NCI-H524 (cell line): ENCODE measurements around the gene COPS9.
A peak's percentile ranks its signal among the peaks of the same experiment; 100 is the strongest.

Experiments
- DNase-seq, 2 experiments: peaks; one replicate each; lab custom pipeline; 2025; lab: John Stamatoyannopoulos, UW

The COPS9 gene

DNA sequence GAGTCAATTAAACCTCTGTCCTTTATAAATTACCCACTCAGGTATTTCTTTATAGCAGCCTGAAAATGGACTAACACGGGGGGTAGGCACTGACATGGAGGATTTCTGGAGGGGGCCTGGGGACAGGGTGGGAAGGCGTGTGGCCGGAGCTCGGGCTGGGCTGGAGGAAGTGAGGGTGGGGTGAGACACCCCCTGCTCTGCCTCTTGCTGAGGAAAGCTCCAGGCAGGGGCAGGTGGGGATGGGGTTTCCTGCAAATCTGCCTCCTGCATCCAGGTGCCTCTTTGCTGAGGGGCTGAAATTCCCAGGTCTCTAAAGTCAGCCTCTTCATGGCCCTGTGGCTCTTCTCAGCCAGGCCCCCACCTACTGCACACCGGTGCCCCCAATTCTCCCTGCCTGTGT lies 30.1 kb upstream of the COPS9 start:
- no peak for DNase-seq

DNA sequence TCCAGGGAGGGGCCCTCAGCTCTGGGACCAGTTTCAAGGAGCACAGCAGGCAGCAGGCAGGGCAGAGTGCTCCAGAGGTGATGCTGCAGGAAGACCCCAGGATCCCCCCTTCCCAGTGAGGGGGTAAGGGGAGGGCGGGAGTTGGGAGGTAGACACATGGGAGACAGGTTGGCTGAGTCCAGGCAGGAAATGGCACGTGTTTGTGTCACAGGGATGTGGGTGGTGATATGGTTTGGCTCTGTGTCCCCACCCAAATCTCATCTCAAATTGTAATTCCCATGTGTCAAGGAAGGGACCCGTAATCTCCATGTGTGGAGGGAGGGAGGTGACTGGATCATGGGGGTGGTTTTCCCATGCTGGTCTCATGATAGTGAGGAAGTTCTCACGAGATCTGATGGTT lies 29.6 kb upstream of the COPS9 start:
- no peak for DNase-seq

DNA sequence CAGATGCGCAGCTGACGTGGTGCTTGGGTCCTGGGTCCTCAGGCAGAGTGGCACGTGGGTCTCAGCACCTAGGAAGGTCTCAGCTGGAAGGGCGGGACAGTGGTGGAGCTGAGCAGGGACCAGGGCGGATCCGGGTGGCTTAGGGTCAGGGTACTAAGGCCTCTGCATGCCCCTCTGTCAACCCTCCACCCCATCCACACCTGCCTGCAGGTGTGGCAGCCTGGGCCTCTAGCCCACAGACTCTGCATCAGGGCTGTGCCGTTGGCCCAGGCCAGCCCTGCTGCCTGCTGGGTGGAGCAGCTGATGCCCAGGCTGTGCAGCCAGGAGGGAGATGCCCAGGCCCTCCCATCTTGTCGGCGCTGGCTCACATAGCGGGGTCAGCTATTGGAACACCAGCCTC lies 28.9 kb upstream of the COPS9 start:
- no peak for DNase-seq

DNA sequence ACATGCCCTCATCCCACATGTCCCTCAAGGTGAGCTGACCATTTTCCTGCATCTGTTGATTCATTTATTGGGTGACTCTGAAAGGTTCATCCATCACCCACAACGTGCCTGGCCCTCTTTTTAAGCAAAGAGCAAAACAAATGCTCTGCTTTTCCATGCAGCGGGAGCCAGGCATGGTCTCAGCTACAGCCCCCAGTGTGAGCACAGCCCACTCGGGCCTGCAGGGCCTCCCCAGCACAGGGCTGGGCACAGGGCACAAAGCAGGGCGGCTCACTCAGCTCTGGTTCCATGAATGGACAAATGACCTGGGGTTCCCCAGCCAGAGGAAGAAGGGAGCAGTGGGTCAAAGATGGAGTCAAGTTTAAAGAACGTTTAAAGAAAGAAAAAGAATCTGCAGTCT lies 28.5 kb upstream of the COPS9 start:
- no peak for DNase-seq

DNA sequence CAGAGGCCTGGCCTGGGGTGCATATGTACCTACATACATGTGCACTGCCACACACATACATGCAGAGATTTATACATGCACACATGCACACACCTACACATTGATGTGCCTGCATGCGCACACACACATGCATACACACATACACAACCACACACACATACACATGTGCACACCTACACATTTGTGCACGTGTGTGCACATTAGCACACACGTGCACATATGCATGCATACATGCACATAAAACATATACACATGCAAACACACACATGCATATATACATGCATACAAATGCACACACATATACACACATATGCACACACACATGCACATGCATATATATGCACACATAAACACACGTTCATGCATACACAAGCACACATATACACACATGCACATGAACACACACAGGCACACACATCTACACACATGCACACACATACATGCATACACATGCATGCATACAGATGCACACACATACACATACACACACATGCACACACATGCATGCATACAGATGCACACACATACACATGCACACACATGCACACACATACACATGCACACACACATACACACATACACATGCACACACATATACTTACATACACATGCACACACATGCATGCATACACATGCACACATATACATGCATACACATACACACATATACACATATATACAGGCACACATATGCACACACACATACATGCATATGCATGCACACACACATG lies 27.9 kb upstream of the COPS9 start:
- no peak for DNase-seq

DNA sequence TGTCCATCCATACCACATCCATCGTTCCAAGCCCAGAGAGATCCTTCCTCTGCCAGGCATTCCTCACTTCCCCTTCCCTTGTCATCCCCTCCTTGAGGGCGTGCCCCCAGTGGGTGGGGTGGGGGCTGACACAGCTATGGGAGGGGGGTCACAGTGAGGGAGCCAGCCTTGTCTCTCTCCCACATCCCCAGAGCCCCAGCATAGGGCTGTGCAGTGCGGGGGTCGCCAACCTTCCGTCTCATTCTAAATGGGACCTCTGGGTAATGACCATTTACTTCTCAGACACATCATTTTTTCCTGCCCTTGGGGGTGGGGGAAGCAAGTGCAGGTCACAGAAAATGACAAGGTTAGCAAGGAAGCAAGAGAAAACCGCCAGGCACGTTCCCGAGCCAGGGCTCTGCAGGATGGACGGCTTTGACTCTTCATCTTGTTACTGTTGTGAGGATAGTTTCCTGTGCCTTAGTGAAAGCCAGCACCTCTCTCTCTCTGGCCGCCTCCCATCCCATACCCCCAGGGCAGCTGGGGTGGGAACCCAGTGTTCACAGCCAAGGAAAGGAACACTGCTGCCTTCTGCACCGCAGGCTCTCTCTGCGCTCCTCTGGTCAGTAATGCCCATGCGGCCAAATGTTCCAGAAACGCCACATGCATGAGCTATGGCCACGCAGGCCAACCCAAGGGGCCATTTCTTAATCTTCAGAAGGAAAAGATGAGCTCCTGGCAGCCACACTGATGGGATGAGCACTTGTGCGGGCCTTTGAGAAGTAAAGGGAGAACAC lies 27.0 kb upstream of the COPS9 start:
- DNase-seq, result no peak

DNA sequence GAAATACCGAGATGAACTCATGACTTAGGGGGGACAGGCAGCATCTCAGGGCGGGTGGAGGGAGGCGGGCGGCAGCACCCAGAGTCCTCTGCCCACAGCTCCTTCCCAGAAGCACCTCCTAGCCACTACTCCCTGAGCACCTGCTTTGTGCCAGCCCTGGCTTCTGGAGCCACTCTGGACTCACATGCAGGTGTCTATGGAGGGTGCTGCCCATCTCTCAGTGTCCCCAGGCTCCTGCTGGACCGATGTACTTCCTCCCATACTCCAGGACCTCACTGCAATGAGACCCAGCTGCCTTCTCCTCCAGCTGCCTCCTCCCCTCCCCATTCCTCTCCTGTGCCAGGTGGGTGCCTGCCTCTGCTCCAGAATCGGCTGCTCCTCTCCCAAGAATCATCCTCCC lies 26.4 kb upstream of the COPS9 start:
- no peak for DNase-seq

DNA sequence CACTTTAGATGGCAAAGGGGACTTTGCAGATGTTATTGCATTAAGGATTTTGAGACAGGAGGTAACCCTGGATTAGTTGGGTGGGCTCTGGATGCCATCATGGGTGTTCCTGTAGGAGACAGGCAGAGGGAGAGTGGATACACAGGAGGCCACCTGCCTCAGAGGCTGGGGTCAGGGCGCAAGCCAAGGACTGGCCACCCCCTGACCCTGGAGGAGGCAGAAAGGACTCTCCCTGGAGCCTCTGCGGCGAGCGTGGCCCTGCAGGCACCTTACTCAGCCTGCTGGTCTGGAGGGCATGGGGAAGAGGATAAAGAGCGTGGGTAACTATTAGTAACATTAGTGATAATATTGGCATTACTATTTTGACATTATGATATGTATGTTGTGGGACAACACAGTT lies 25.9 kb upstream of the COPS9 start:
- no peak for DNase-seq

DNA sequence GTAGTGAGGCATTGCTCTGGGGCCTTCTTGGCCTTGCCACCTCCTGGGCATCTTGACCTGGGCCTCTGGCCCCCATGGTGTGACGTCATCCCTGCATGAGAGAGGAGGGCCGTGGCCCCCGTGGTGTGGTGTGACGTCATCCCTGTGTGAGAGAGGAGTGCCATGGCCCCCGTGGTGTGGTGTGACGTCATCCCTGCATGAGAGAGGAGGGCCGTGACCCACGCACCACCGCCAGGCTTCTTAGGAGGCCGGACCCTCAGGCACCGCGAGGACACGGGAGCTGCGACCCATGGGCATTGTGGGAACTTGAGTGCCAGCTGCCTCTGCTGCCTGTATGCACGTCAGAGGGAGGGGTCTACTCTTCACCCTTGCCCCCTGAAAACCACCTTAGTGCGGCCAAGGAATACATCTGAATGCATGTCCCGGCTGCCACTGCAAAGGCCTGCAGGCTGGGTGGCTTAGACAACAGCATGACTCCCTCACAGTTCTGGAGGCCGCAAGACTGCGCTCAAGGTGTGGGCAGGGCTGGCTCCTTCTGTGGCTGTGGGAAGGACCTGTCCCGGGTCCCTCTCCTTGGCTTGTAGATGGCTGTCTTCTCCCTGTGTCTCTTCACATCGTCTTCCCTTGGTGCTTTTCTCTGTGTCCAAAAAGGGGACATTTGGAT lies 25.1 kb upstream of the COPS9 start:
- no peak for DNase-seq

DNA sequence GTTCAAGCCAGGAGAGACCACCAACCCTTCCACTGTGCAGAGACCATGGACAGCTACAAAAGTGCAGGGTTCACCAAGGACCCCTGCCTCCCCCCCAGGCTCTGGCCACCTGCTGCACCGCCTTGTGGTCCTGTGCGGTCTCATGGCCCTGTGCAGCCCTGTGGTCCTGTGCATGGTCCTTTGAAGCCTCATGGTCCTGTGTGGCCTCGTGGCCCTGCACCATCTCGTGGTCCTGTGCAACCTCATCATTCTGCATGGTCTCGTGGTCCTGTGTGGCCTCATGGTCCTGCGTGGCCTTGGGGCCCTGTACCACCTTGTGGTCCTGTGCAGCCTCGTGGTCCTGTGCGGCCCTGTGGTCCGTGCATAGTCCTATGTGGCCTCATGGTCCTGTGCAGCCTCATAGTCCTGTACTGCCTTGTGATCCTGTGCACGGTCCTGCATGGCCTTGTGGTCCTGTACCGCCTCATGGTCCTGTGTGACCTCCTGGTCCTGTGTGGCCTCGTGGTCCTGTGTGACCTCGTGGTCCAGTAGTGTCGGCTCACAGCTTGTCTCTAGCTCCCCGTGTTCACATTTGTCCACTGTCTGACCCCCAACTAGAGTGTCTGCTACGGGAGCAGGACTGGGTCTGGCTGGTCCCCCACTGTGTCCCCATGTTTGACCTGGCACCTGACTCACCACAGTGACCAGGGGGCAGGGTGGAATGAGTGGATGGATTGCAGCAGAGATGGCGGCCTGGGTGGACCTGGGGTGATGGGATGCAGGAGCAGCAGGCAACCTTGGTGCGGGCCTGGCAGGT lies 24.4 kb upstream of the COPS9 start:
- no peak for DNase-seq

DNA sequence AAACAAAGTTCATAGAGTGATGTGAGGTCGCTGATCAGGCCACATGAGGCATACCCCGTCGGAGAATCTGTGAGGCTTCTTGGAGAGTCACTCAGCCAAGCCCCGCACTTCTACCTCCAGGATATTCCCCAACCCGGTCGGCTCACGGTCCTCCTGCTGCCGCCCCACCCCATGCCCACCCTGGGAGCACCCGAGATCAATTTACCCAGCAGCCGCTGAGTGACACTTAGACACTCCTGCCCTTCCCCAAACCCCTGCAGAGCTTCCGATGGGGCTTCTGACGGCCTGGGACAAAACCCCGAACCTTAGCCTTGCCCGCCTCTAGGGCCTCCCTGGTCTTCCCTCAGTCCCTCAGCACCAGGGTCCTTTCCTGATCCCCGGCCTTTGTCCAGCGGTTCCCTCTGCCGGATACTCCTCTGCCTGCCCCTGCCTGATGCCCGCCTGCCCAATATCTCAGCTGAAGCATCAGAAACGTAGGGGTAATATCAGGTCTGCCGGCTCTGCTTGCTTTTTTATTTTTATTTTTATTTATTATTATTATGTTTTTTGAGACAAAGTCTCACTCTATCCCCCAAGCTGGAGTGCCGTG lies 23.2 kb upstream of the COPS9 start:
- no peak for DNase-seq

DNA sequence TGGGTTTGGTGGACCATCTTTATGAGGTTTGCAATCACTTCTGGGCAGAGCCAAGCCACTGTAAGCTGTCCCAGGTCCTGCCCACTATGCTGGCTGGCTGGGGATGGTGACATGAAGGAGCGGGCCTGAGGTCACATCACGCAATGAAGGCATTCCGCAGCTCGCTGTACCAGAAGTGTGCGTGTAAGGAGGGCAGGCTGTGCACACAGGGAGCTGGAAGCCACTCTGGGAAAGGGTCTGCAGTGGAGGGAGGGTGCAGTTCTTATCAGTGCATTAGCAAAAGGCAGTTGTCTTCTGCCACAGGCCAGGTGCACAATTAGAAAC lies 21.0 kb upstream of the COPS9 start:
- no peak for DNase-seq

DNA sequence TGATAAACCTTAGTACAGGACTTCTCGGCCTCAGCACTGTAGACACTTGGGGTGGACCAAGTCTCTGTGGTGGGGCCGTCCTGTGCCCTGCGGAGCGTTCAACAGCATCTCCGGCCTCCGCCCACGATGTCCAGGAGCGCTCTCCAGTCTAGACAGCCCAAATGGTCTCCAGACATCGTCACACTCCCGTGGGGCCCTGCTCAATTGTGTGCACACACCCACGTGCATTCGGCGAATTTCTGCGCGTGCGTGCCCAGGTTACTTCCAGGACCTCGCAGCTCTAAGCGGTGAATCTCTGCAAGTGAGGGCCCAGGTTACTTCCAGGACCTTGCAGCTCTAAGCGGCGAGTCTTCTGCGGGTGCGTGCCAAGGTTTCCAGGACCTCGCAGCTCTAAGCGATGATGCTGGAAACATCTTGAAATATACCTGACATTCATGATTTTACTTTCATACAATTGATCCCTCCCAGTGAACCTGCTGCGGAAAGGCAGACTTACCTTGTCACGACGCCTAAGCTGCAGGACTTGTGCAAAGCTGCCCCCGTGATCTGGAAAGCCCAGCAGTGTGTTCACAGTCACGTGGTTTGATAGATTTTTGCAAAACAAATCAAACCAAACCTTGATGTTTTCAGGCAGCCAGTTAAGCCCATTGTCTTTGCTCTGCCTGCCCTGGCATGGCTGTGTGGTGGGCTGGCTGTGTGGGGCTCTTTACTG lies 20.5 kb upstream of the COPS9 start:
- no peak for DNase-seq

DNA sequence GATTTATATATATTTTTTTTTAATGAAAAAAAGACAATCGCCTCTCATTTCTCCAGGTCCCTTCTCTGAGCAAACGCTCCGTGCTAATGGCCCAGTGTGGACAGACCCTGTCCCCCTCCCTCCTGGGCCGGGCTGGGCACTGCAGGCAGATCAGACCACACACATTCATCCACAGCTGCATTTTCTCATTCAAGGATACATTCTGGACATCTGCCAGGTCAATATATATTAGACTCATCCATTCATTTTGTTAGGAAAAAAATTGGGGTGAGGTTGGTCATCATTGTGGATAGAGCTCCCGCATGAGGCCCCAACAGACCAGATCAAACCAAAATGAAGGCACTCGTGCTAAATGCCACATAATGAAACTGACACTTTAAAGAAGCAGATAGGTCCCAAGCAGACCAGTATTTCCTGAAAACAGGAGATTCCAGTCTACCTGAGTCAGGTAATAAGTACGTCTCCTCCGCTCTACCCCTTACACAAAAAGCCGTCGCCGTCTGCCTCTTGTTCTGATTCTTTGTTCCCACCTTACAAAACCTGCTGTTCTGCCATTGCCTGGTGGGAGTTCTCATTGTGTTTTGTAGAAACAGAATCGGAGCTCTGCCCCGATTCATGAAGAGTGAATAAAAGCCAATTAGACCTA lies 19.8 kb upstream of the COPS9 start:
- DNase-seq, result no peak

DNA sequence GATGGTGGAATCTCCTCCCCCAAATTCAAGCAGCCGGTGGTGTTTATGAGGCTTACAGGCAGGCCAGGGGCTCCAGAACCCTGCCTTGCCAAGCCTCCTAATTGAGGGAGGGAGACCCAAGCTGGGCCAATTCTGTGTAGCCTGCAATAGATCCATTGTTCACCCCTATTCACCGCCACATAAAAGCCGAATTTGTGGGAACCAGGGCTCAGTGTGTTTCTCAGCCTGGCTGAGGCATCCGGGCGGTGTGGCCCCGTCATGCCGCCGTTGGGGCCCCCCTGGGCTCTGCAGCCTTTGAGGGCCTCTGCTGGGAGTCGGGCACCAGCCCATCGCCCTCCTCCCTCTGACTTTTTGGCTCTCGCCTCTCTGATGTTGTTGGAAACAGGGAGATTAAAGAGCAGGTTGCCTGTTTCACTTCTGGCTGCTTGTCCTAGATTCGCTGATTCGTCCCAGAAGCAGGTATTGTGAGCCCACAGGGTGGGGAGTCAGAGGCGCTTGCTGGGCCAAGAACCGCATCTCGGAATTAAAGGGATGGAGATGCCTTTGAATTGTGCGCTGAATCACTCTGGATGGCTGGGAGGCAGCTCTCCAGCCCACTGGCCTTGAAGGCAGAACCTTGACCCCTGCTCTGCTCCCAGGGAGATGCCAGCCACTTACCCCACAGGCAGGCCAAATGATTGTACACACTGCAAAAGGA lies 19.1 kb upstream of the COPS9 start:
- no peak for DNase-seq

DNA sequence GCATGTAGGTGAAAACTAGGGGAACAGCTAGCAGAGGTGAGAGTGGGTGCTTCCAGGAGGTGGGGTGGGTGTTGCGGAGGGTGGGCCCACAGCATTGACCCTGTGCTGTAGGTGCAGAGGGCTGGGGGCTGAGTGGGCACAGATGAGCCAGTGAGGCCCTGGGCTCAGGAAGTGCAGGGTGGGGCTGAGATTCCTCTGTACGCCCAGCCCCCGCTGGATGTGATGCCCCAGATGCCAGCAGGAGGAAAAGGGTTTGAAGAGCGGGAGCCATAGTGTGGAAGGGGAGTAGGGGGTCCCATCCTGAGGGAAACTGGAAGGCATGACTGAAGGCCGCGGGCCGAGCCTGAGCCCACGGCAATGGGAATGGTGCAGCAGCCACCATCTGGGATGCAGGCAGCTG lies 18.5 kb upstream of the COPS9 start:
- no peak for DNase-seq

DNA sequence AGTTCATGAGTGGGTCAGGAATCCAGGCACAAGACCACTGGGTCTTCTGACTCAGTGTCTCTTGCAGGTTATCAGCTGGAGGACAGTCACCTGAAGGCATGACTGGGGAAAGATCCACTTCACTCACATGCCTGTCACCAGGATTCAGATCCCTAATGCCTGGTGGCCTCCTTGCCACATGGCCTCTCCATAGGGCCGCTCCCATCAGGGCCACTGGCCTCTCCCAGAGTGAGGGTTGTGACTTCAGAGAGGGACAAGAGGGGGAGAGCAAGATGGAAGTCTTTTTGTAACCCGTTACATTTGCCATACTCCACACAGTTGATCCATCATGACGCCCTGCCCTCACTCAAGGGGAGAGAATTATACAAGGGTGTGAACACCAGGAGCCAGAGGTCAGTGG lies 17.3 kb upstream of the COPS9 start:
- DNase-seq, result no peak

DNA sequence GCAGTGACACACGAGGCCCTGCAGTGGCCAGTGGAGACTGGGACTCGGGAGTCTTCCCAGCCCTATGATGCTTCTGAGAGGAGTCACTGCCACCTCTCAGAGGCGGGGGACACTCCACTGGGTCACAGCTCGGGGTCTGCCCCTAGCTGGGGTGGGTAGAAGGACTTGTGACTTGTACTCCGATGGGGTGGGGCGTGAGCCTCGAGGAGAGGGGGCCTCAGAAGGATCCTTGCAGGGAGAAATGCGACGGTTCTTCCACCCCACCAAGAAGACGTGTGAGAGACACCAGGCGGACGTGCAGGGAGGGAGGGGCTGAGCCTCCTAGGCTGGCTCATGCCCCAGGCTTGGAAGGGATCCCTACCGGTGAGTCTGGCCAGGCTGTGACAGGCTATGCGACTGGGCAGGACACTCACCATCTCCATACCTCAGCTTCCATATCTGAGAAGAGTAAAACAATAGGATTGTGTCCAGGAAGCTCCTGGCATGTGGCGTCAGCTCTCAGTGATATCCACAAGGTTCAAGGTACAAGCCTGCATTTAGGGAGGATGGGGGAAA lies 15.4 kb upstream of the COPS9 start:
- no peak for DNase-seq

DNA sequence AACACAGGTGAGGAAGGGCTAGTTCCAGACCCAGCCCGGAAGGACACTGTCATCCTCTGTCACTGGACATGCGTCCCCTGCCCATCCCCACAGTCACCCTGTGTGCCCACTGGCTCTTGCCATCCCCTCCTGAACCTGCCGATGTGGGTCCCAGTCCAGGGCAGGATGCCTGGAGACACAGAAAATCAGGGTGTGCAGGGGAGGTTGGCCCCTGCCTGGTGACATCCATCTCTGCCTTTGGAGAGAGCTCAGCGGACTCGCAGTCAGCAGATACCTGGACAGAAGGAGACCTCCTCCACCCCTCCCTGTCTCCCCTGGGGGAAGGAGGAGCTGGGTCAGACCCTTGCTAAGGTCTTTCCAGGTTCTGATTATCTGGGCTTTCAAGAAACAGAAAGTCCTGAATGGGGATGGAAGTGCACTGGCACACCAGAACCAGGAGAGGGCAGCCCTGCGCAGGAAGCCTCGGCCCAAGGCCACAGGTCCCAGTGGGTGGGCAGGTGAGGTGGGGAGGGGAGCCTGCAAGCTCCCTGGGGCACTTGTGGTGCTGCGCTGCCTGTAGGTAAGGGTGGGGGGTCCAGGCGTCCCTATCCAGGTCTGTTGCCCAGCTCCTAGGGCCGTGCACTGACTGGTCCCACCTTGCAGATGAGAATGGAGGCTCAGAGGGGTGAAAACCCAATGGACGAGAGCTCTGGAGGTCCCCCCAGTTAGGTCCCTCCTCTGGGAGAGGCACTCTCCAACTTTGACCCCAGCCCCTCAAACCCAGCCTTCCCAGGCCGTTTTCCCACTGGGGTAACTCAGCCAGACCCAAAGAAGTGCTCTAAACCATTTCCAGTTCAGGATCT lies 14.1 kb upstream of the COPS9 start:
- peak in 1 of 2 experiments; percentile 57 for DNase-seq
